ENCODE data around the gene SLC30A2. TPM values are rescaled to one million over a fixed set of nuclear protein-coding genes. Genes with fewer than 3 reads are reported as not detected.

SLC30A2 gene
- total RNA-seq, 4 donors from 2014 or later: 0.14 TPM; not detected in 3

DNA sequence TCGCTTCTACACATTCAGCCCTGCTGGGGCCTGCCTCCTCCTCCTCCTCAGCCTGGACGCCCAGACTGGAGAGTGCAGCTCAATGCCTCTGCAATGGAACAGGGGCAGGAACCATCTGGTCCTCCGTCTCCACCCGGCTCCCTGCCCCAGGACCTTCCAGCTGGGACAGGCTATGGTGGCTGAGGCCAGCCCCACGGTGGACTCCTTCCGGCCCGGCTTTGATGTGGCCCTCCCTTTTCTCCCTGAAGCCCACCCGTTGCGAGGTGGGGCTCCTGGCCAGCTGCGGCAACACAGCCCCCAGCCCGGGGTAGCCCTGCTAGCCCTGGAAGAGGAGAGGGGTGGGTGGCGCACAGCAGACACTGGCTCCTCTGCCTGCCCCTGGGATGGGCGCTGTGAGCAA is 22.9 kb downstream of the SLC30A2 start:
- H3K36me3 ChIP-seq: no peaks in the 10 kb centered on the region
- H3K4me3 ChIP-seq: no peak overlapping the region
- intact Hi-C loops (cut with DNase I; ENCODE audit: low total_unique reads) (no loop called here), in situ Hi-C loops (cut with MboI; ENCODE audit: low pct_ligation_motif_present in 1 of 4, low pct_unique_long_range_greater_than_20kb in 1 of 4, low sequenced_read_pairs in 3 of 4) (no loop called here)
- WGBS, 2 donors (ENCODE audit: low coverage in 1 of 2): 76% methylated on average over 10 of the region's 13 CpGs; no CpG with 5 or more reads in 1 of the 2 donors
- H3K4me1 ChIP-seq: peaks cover 0 to 5% (median 2%) of the 10 kb centered on the region in 4 donors
- H3K9me3 ChIP-seq: no peaks in the 10 kb centered on the region
- no peak for DNase-seq
- no peaks in the 10 kb centered on the region for H3K27me3 ChIP-seq
- no peak overlapping the region for H3K27ac ChIP-seq
- TF ChIP-seq POLR2A (IDR thresholded peaks at IDR 0.05): no peak
- no peak for TF ChIP-seq POLR2AphosphoS5 (IDR thresholded peaks at IDR 0.05)
- TF ChIP-seq, protein P1, sequence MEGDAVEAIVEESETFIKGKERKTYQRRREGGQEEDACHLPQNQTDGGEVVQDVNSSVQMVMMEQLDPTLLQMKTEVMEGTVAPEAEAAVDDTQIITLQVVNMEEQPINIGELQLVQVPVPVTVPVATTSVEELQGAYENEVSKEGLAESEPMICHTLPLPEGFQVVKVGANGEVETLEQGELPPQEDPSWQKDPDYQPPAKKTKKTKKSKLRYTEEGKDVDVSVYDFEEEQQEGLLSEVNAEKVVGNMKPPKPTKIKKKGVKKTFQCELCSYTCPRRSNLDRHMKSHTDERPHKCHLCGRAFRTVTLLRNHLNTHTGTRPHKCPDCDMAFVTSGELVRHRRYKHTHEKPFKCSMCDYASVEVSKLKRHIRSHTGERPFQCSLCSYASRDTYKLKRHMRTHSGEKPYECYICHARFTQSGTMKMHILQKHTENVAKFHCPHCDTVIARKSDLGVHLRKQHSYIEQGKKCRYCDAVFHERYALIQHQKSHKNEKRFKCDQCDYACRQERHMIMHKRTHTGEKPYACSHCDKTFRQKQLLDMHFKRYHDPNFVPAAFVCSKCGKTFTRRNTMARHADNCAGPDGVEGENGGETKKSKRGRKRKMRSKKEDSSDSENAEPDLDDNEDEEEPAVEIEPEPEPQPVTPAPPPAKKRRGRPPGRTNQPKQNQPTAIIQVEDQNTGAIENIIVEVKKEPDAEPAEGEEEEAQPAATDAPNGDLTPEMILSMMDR (IDR thresholded peaks at IDR 0.05): no peak
- no peak for TF ChIP-seq EP300 (IDR thresholded peaks at IDR 0.05; ENCODE audit: low read depth)

DNA sequence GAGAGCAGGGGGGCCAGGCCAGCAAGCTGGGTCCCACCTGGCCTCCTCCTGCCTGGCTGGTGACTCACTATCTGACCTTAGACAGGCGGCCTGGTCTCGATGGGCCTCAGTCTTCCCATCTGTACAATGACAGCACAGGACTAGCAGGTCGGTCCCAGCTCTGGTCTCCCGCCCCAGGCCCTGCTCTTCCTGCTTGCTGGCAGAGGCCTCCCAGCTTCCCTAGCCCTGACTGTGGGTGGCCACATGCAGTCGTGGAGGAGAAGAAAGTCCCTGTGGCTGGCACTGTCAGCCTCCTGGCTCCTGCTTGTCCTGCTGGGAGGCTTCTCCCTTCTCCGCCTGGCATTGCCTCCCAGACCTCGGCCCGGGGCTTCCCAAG is 23.5 kb downstream of the SLC30A2 start:
- Histone ChIP-seq H3K27ac (no peak overlapping the region), H3K27me3 (no peaks in the 10 kb centered on the region), H3K36me3 (no peaks in the 10 kb centered on the region), H3K9me3 (no peaks in the 10 kb centered on the region), H3K4me1 (peaks cover 0 to 5% (median 2%) of the 10 kb centered on the region in 4 donors), H3K4me3 (no peak overlapping the region)
- TF ChIP-seq POLR2AphosphoS5 (IDR thresholded peaks at IDR 0.05): no peak
- no peak for TF ChIP-seq POLR2A (IDR thresholded peaks at IDR 0.05)
- TF ChIP-seq, protein P1 (IDR thresholded peaks at IDR 0.05): no peak
- TF ChIP-seq EP300 (IDR thresholded peaks at IDR 0.05; ENCODE audit: low read depth): no peak
- DNase-seq: no peak
- WGBS, 2 donors (ENCODE audit: low coverage in 1 of 2): 20 to 67% methylated on average over 1 to 3 of the region's 8 CpGs
- in situ Hi-C loops (cut with MboI; ENCODE audit: low pct_ligation_motif_present in 1 of 4, low pct_unique_long_range_greater_than_20kb in 1 of 4, low sequenced_read_pairs in 3 of 4): no loop called here
- intact Hi-C loops (cut with DNase I; ENCODE audit: low total_unique reads): no loop called here

GRCh38 chr1:26021647-26022403 is 24.1 kb downstream of the SLC30A2 start, which contains the start of gene EXTL1:
Gene EXTL1 (plus strand): TSS chr1:26021775. CDS start chr1:26022647, 872 bp downstream.
- H3K27ac ChIP-seq: no peak within 1 kb of the TSS
- H3K27me3 ChIP-seq: no peaks in the 10 kb centered on the region
- WGBS, 2 donors (ENCODE audit: low coverage in 1 of 2): 40 to 48% methylated on average over 3 to 15 of the region's 15 CpGs
- no peaks in the 10 kb centered on the region for H3K36me3 ChIP-seq
- in situ Hi-C loops (cut with MboI; ENCODE audit: low pct_ligation_motif_present in 1 of 4, low pct_unique_long_range_greater_than_20kb in 1 of 4, low sequenced_read_pairs in 3 of 4): no loop called here
- H3K4me3 ChIP-seq: no peak within 1 kb of the TSS
- no peak for DNase-seq
- H3K4me1 ChIP-seq: peaks cover 0 to 5% (median 2%) of the 10 kb centered on the region in 4 donors
- H3K9me3 ChIP-seq: no peaks in the 10 kb centered on the region
- TF ChIP-seq, protein P1 (IDR thresholded peaks at IDR 0.05): no peak
- no peak for TF ChIP-seq POLR2A (IDR thresholded peaks at IDR 0.05)
- TF ChIP-seq POLR2AphosphoS5 (IDR thresholded peaks at IDR 0.05): no peak
- no peak for TF ChIP-seq EP300 (IDR thresholded peaks at IDR 0.05; ENCODE audit: low read depth)
- intact Hi-C loops (cut with DNase I; ENCODE audit: low total_unique reads): no loop called here

- in situ Hi-C loops (cut with MboI; ENCODE audit: low pct_ligation_motif_present in 1 of 4, low pct_unique_long_range_greater_than_20kb in 1 of 4, low sequenced_read_pairs in 3 of 4) (no loop called here), intact Hi-C loops (cut with DNase I; ENCODE audit: low total_unique reads) (no loop called here)
- Histone ChIP-seq H3K27ac (no peak overlapping the region), H3K36me3 (no peaks in the 10 kb centered on the region), H3K4me3 (no peak overlapping the region), H3K9me3 (no peaks in the 10 kb centered on the region), H3K4me1 (peaks cover 0 to 5% (median 2%) of the 10 kb centered on the region in 4 donors), H3K27me3 (no peaks in the 10 kb centered on the region)
- 63% methylated on average over 6 of the region's 6 CpGs; no CpG with 5 or more reads in 1 of the 2 donors for WGBS, 2 donors (ENCODE audit: low coverage in 1 of 2)
- DNase-seq: no peak
- TF ChIP-seq EP300 (IDR thresholded peaks at IDR 0.05; ENCODE audit: low read depth) (no peak), POLR2AphosphoS5 (IDR thresholded peaks at IDR 0.05) (no peak)
- TF ChIP-seq, protein P1 (IDR thresholded peaks at IDR 0.05): no peak
These were observed 24.8 kb downstream of the SLC30A2 start for GRCh38 chr1:26020941-26021646.

Measured in transverse colon (tissue), 4 donors.